Prostate gland (tissue), 2 donors: ENCODE measurements around the gene C1QC.

Source experiments
- CTCF ChIP-seq, 4 experiments: fragments of 200-600 bp in 2 of 4; fragments of 450-650 bp in 2 of 4; sonication (generic) in 2 of 4; IDR thresholded peaks; 1 replicate in 3 of 4; 2 replicates in 1 of 4; pipeline ENCODE4 v1.5.1; 2016 to 2019; ENCODE audit warnings: antibody characterized with exemption in 4 of 4, mild to moderate bottlenecking in 2 of 4, moderate library complexity in 2 of 4
- POLR2A ChIP-seq: fragments of 450-650 bp; IDR thresholded peaks from one replicate; pipeline ENCODE4 v1.6.1; 2016; ENCODE audit warnings: antibody characterized with exemption, mild to moderate bottlenecking

GRCh38 chr1:22601610-22602009 is 41.8 kb upstream of the C1QC start:
- TF ChIP-seq POLR2A, result no peak
- TF ChIP-seq CTCF (IDR thresholded peaks at IDR 0.05), result no peak
